ENCODE measurements around the gene SPAG17. TPM values are rescaled to one million over a fixed set of nuclear protein-coding genes. Genes with fewer than 3 reads are reported as not detected.

Gene SPAG17
- polyA plus RNA-seq, 1 donor from 2014 or later = 0.25 TPM

- Histone ChIP-seq H3K9ac (ENCODE audit: low read length) (no peak overlapping the region), H2AFZ (ENCODE audit: low read depth, low read length) (no peak overlapping the region), H3K36me3 (ENCODE audit: insufficient read depth, low read length) (no peaks in the 10 kb centered on the region), H3K9me2 (ENCODE audit: insufficient read depth, low read length) (no peaks in the 10 kb centered on the region), H3K9me3 (ENCODE audit: low read length) (no peaks in the 10 kb centered on the region), H3K27me3 (ENCODE audit: insufficient read depth, low read depth, low read length) (no peaks in the 10 kb centered on the region), H3F3A (ENCODE audit: insufficient read depth, low read length, poor library complexity, severe bottlenecking) (no peaks in the 10 kb centered on the region), H4K20me1 (ENCODE audit: insufficient read depth) (no peaks in the 10 kb centered on the region), H3K27ac (ENCODE audit: low read length) (no peak overlapping the region), H3K79me2 (replicated peaks; ENCODE audit: insufficient read depth, low read length) (no peaks in the 10 kb centered on the region), H3K4me3 (ENCODE audit: low read length) (no peak overlapping the region), H3K4me2 (ENCODE audit: low read length) (no peak overlapping the region)
- TF ChIP-seq RAD21 (conservative IDR thresholded peaks at IDR 0.05) = no peak
- no peak for TF ChIP-seq EZH2 (IDR thresholded peaks at IDR 0.05; ENCODE audit: borderline replicate concordance, insufficient read depth, low read length, poor library complexity, severe bottlenecking)
- TF ChIP-seq SMC3 (conservative IDR thresholded peaks at IDR 0.05; ENCODE audit: poor library complexity) = no peak
Measured at GRCh38 chr1:117964290-117965038, 220.6 kb downstream of the SPAG17 start.

GRCh38 chr1:117959364-117959763, 225.7 kb downstream of the SPAG17 start:
- no peak overlapping the region for H3K4me3 ChIP-seq (ENCODE audit: low read length)
- H3K4me2 ChIP-seq (ENCODE audit: low read length) = no peak overlapping the region
- no peaks in the 10 kb centered on the region for H3F3A ChIP-seq (ENCODE audit: insufficient read depth, low read length, poor library complexity, severe bottlenecking)
- TF ChIP-seq MXI1 (conservative IDR thresholded peaks at IDR 0.05; ENCODE audit: poor library complexity, severe bottlenecking) (no peak), EZH2 (IDR thresholded peaks at IDR 0.05; ENCODE audit: borderline replicate concordance, insufficient read depth, low read length, poor library complexity, severe bottlenecking) (no peak), CTCF (IDR thresholded peaks at IDR 0.05; ENCODE audit: poor library complexity, severe bottlenecking) (no peak), POLR2AphosphoS5 (IDR thresholded peaks at IDR 0.05) (no peak), RAD21 (conservative IDR thresholded peaks at IDR 0.05) (no peak), REST (IDR thresholded peaks at IDR 0.05; ENCODE audit: borderline replicate concordance) (no peak)
- no peaks in the 10 kb centered on the region for H3K27me3 ChIP-seq (ENCODE audit: insufficient read depth, low read depth, low read length)
- no peak overlapping the region for H3K9ac ChIP-seq (ENCODE audit: low read length)
- H3K36me3 ChIP-seq (ENCODE audit: insufficient read depth, low read length) = peaks cover 7% of the 10 kb centered on the region
- no peaks in the 10 kb centered on the region for H4K20me1 ChIP-seq (ENCODE audit: insufficient read depth)
- no peak overlapping the region for H2AFZ ChIP-seq (ENCODE audit: low read depth, low read length)
- no peaks in the 10 kb centered on the region for H3K9me3 ChIP-seq (ENCODE audit: low read length)
- no peaks in the 10 kb centered on the region for H3K9me2 ChIP-seq (ENCODE audit: insufficient read depth, low read length)
- H3K79me2 ChIP-seq (replicated peaks; ENCODE audit: insufficient read depth, low read length) = no peaks in the 10 kb centered on the region
- no peak overlapping the region for H3K27ac ChIP-seq (ENCODE audit: low read length)

DNA sequence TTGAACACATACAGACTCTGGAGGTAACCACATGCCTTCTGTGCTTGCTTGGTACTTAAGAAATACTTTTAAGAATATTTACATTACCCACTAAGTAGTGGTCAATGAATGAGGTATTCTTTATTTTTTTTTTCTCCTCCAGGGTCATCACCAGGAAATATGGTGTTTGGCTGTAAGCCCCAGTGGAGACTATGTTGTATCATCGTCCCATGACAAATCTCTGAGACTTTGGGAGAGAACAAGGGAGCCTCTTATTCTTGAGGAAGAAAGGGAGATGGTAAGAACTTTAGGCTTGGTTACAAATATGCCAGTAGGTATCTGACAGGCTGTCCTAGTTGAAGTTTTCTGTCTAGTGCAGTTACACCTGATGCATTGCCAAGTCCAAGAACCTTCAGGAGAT, 232.6 kb downstream of the SPAG17 start:
- no peak overlapping the region for H3K4me3 ChIP-seq (ENCODE audit: low read length)
- no peak overlapping the region for H2AFZ ChIP-seq (ENCODE audit: low read depth, low read length)
- peaks cover 16% of the 10 kb centered on the region for H3K36me3 ChIP-seq (ENCODE audit: insufficient read depth, low read length)
- no peak overlapping the region for H3K4me2 ChIP-seq (ENCODE audit: low read length)
- no peaks in the 10 kb centered on the region for H4K20me1 ChIP-seq (ENCODE audit: insufficient read depth)
- H3K79me2 ChIP-seq (replicated peaks; ENCODE audit: insufficient read depth, low read length) = no peaks in the 10 kb centered on the region
- TF ChIP-seq CTCF (IDR thresholded peaks at IDR 0.05; ENCODE audit: poor library complexity, severe bottlenecking) = no peak
- TF ChIP-seq RAD21 (conservative IDR thresholded peaks at IDR 0.05) = no peak
- TF ChIP-seq MXI1 (conservative IDR thresholded peaks at IDR 0.05; ENCODE audit: poor library complexity, severe bottlenecking) = no peak
- no peak for TF ChIP-seq EP300 (conservative IDR thresholded peaks at IDR 0.05; ENCODE audit: poor library complexity, severe bottlenecking)
- no peak for TF ChIP-seq POLR2AphosphoS5 (IDR thresholded peaks at IDR 0.05)
- TF ChIP-seq EZH2 (IDR thresholded peaks at IDR 0.05; ENCODE audit: borderline replicate concordance, insufficient read depth, low read length, poor library complexity, severe bottlenecking) = no peak
- no peak for TF ChIP-seq SMC3 (conservative IDR thresholded peaks at IDR 0.05; ENCODE audit: poor library complexity)
- no peak for TF ChIP-seq TAF1 (IDR thresholded peaks at IDR 0.05; ENCODE audit: low read depth)
- TF ChIP-seq REST (IDR thresholded peaks at IDR 0.05; ENCODE audit: borderline replicate concordance) = no peak
- no peak overlapping the region for H3K9ac ChIP-seq (ENCODE audit: low read length)
- no peaks in the 10 kb centered on the region for H3K27me3 ChIP-seq (ENCODE audit: insufficient read depth, low read depth, low read length)
- no peaks in the 10 kb centered on the region for H3F3A ChIP-seq (ENCODE audit: insufficient read depth, low read length, poor library complexity, severe bottlenecking)
- H3K9me3 ChIP-seq (ENCODE audit: low read length) = no peaks in the 10 kb centered on the region
- H3K27ac ChIP-seq (ENCODE audit: low read length) = no peak overlapping the region
- no peaks in the 10 kb centered on the region for H3K9me2 ChIP-seq (ENCODE audit: insufficient read depth, low read length)

Measured in neural cell (in vitro differentiated cells).